OCI-M1 (cell line): Measurements from ENCODE around the gene SPATA31D3.
"Not testable (repeated sequence)": the region's sequence is repeated elsewhere in the genome, so short reads cannot be mapped to it uniquely, and the experiment has no call there.

Source experiments
- DNase-seq: peaks from one replicate; lab custom pipeline; 2025; lab: John Stamatoyannopoulos, UW

Gene SPATA31D3

GRCh38 chr9:81979196-81979595, 35.9 kb downstream of the SPATA31D3 start:
- no peak for DNase-seq

GRCh38 chr9:81980568-81980967, 37.3 kb downstream of the SPATA31D3 start:
- DNase-seq: no peak

DNA sequence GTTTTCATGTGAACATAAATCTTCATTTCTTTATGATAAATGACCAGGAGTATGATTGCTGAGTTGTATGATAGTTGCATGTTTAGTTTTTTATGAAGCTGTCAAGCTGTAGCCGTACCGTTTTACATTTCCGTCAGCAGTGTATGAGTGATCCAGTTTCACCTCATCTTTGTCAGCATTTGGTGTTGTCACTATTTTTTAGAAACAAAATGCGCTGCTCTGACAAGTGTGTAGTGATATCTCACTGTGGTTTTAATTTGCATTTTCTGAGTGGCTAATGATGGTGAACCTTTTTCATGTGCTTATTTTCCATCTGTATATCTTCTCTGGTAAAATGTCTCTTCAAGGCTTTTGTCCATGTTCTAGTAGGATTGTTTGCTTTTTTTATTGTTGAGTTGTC, 38.6 kb downstream of the SPATA31D3 start:
- DNase-seq: no peak

DNA sequence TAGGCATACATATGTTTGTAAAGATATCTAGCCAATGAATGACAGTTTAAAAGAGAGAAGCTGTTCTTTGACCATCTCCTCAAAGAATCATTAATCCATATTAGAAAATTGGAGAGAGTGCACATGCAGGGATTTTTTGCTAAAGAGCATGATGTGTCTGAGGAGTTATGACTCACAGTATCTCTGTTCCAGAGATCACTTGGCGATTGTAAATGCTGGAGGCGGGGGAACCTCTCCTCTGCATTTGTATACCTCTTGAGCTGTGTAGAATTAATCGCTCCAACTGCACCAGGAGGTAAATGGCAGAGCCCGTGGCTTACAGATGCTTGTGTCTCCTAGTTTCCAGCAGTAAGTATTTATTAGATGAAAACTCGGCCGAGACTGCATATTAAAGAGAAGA, 41.6 kb downstream of the SPATA31D3 start:
- DNase-seq: no peak

DNA sequence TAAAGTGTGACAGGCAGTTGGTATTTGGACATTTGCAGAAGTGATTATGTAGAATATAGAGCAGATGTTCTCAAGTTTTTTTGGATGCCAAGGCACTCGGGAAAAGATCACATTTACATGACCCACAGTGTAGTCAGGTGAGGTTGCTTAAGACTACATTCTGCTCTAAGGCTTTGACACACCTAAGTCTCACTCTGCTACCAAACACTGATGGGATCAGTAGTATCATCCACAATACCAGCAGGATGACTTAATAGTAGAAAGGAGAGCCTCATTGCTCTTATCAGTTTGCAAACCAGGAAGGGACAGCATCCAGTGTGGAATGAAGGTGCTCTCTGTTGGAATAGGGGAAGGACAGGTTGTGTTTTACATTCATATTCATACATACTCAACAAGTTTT, 42.8 kb downstream of the SPATA31D3 start:
- DNase-seq: no peak

- not testable (repeated sequence) for DNase-seq
These were observed 45.2 kb downstream of the SPATA31D3 start, which contains the start of gene SPATA31D1 for GRCh38 chr9:81988472-81988871. Gene SPATA31D1, plus strand, starts transcription at chr9:81988772. Its CDS starts 47 bp downstream, at chr9:81988819.

- no peak for DNase-seq
These were observed 46.4 kb downstream of the SPATA31D3 start for GRCh38 chr9:81989700-81990099.

DNA sequence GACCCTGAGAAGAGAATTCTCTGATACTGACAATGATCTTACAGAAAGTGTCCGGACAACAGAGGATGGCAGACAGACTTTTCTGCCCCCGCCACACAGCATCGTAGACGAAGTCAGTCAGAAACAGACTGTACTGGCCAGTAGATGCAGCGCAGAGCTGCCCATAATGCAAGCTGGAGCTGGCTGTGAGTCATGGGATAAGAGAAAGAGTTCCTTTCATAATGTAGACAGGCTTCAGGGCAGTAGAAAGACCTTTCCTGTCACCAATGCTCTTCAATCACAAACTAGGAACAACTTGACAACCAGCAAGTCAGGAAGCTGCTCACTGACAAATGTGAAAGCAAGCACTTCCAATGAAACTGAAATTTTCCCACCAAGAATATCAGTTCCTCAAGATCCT, 50.4 kb downstream of the SPATA31D3 start:
- DNase-seq: no peak
